ENCODE results near the gene XBP1. TPM values are rescaled to one million over a fixed set of nuclear protein-coding genes. Genes with fewer than 3 reads are reported as not detected.
"Not testable (repeated sequence)": the region's sequence is repeated elsewhere in the genome, so short reads cannot be mapped to it uniquely, and the experiment has no call there.

XBP1 gene
- total and polyA plus RNA-seq, 2 of the 13 experiments (the other 11 are each of a cell fraction or from before 2014, with no cell fraction given): 416 to 427 TPM

DNA sequence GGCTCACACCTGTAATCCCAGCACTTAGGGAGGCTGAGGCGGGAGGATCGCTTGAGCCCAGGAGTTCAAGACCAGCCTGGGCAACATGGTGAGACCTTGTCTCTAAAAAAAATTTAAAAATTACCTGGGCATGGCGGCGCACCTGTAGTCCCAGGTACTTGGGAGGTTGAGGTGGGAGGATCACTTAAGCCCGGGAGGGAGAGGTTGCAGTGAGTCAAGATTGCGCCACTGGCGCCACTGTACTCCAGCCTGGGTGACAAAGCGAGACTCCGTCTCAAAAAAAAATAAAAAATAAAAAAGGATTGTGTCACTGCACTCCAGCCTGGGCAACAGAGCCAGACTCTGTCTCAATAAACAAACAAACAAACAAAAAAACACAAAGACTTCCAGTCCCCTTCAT, 24.1 kb upstream of the XBP1 start:
- H3K9me3 ChIP-seq (ENCODE audit: low read length); H3K36me3 ChIP-seq (replicated peaks in 1 of 2; ENCODE audit: control insufficient read depth in 1 of 2, insufficient read depth in 2 of 2, low read length in 2 of 2); H3K4me2 ChIP-seq (ENCODE audit: low read depth, low read length); H3K79me2 ChIP-seq (ENCODE audit: insufficient read depth, low read length); CTCF ChIA-PET (ENCODE audit: low intra/inter-chr PET ratio, low total read pairs); H3K9ac ChIP-seq (ENCODE audit: insufficient read depth, low read depth, low read length); FAIRE-seq; H3K27me3 ChIP-seq (ENCODE audit: control insufficient read depth in 1 of 2, insufficient read depth in 2 of 2, low read length in 2 of 2); ATAC-seq; H3K4me3 ChIP-seq (replicated peaks in 1 of 3; ENCODE audit: insufficient read depth in 1 of 3, low read depth in 2 of 3, low read length in 3 of 3); H3K27ac ChIP-seq (ENCODE audit: extremely low read length, insufficient read depth, low read length); BruUV-seq (replicated peaks); H4K20me1 ChIP-seq (ENCODE audit: insufficient read depth, low read length); intact Hi-C loops (cut with micrococcal nuclease; ENCODE audit: unreplicated experiment); H2AFZ ChIP-seq (ENCODE audit: low read length); DNase-seq (ENCODE audit: low spot score): not testable (repeated sequence)
- peaks cover 67% of the 10 kb centered on the region for H3K4me1 ChIP-seq (ENCODE audit: insufficient read depth, low read length)
- POLR2A ChIA-PET: interaction anchor here (3.8 to 18.2 kb wide), 2 partner anchors 12 to 29 kb away, joined by 29 to 945 read pairs; partner anchors contain the start of gene XBP1
- in situ Hi-C loops (cut with HindIII; ENCODE audit: extremely low pct_ligation_motif_present, low pct_unique_long_range_greater_than_20kb): loop anchor here (10.0 kb wide), 1 partner anchor 220 kb away; no protein-coding TSS in a partner anchor
- WGBS (ENCODE audit: low lambda C conversion rate): 98% methylated on average over 9 of the region's 9 CpGs
- TF ChIP-seq, protein P1, sequence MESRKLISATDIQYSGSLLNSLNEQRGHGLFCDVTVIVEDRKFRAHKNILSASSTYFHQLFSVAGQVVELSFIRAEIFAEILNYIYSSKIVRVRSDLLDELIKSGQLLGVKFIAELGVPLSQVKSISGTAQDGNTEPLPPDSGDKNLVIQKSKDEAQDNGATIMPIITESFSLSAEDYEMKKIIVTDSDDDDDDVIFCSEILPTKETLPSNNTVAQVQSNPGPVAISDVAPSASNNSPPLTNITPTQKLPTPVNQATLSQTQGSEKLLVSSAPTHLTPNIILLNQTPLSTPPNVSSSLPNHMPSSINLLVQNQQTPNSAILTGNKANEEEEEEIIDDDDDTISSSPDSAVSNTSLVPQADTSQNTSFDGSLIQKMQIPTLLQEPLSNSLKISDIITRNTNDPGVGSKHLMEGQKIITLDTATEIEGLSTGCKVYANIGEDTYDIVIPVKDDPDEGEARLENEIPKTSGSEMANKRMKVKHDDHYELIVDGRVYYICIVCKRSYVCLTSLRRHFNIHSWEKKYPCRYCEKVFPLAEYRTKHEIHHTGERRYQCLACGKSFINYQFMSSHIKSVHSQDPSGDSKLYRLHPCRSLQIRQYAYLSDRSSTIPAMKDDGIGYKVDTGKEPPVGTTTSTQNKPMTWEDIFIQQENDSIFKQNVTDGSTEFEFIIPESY (CRISPR knock-in tag; IDR thresholded peaks at IDR 0.05): 0 out of 2 replicates have a peak, but pooled peaks have one; percentile 55
- TF ChIP-seq HDAC1 (CRISPR knock-in tag; IDR thresholded peaks at IDR 0.05): 0 out of 2 replicates have a peak, but pooled peaks have one; percentile 25

DNA sequence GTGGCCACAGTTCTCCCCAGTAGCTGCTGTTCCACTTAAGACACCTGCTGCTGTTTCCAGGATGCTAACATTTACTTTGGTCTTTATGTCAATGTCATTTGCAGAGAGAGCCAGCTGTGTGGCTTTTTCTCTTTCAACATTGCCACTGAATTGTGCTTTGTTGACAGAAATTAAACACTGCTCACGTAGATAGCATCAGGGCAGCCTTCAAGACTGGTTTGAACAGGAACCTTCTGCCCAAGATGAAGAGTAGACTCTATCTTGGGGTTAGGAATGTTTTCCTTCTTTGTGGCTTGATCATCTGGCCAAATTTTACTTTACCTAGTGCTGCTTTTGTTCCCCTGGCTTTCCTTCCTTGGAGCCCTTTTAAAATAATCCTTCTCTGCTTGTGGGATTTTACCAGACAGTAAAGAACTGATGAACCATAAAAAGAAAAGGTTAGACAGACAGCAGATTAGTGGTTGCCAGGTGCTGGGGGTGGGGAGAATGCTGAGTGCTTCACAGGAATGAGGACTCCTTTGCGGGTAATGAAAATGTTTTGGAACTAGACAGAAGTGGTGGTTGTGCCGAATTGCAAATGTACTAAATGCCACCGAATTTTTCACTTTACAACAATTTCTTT, 22.7 kb upstream of the XBP1 start:
- H3K36me3 ChIP-seq (replicated peaks in 1 of 2; ENCODE audit: control insufficient read depth in 1 of 2, insufficient read depth in 2 of 2, low read length in 2 of 2): no peaks in the 10 kb centered on the region
- FAIRE-seq (peak; percentile 72), DNase-seq (ENCODE audit: low spot score) (peak; percentile 73), ATAC-seq (0 out of 3 replicates have a peak, but pooled peaks have one; percentile 10)
- no peaks in the 10 kb centered on the region for H3K9me3 ChIP-seq (ENCODE audit: low read length)
- H4K20me1 ChIP-seq (ENCODE audit: insufficient read depth, low read length): no peaks in the 10 kb centered on the region
- in situ Hi-C loops (cut with HindIII; ENCODE audit: extremely low pct_ligation_motif_present, low pct_unique_long_range_greater_than_20kb): loop anchor here (10.0 kb wide), 1 partner anchor 218 kb away; no protein-coding TSS in a partner anchor
- BruUV-seq (replicated peaks): no TSS peak
- H3K4me2 ChIP-seq (ENCODE audit: low read depth, low read length): peak overlapping the region; percentile 52
- 14% methylated on average over 4 of the region's 4 CpGs for WGBS (ENCODE audit: low lambda C conversion rate)
- ChIA-PET POLR2A (interaction anchor here (1.4 to 18.2 kb wide), 4 partner anchors 10 to 39 kb away, joined by 6 to 945 read pairs (median 18); partner anchors contain the start of gene XBP1), CTCF (ENCODE audit: low intra/inter-chr PET ratio, low total read pairs) (no interaction called here)
- no peaks in the 10 kb centered on the region for H3K27me3 ChIP-seq (ENCODE audit: control insufficient read depth in 1 of 2, insufficient read depth in 2 of 2, low read length in 2 of 2)
- no peak overlapping the region for H2AFZ ChIP-seq (ENCODE audit: low read length)
- H3K4me1 ChIP-seq (ENCODE audit: insufficient read depth, low read length): peaks cover 74% of the 10 kb centered on the region
- H3K9ac ChIP-seq (ENCODE audit: insufficient read depth, low read depth, low read length): peak overlapping the region; percentile 20
- H3K4me3 ChIP-seq (replicated peaks in 1 of 3; ENCODE audit: insufficient read depth in 1 of 3, low read depth in 2 of 3, low read length in 3 of 3): no peak overlapping the region; a peak in 1 of 6 replicates
- H3K27ac ChIP-seq (ENCODE audit: extremely low read length, insufficient read depth, low read length): peak overlapping the region; percentile 75
- intact Hi-C loops (cut with micrococcal nuclease; ENCODE audit: unreplicated experiment): loop anchor here (2.0 kb wide), 1 partner anchor 14 kb away; no protein-coding TSS in a partner anchor
- H3K79me2 ChIP-seq (ENCODE audit: insufficient read depth, low read length): peaks cover 2% of the 10 kb centered on the region
- TF ChIP-seq RXRB (CRISPR knock-in tag; IDR thresholded peaks at IDR 0.05; ENCODE audit: borderline replicate concordance) (peak; percentile 50; the same call in 1 of the 2 replicates), SOX6 (IDR thresholded peaks at IDR 0.05) (no peak), SOX6 (CRISPR knock-in tag; IDR thresholded peaks at IDR 0.05) (peak; percentile 84), BORCS8-MEF2B (CRISPR knock-in tag; IDR thresholded peaks at IDR 0.05) (no peak)
- TF ChIP-seq, protein P2, sequence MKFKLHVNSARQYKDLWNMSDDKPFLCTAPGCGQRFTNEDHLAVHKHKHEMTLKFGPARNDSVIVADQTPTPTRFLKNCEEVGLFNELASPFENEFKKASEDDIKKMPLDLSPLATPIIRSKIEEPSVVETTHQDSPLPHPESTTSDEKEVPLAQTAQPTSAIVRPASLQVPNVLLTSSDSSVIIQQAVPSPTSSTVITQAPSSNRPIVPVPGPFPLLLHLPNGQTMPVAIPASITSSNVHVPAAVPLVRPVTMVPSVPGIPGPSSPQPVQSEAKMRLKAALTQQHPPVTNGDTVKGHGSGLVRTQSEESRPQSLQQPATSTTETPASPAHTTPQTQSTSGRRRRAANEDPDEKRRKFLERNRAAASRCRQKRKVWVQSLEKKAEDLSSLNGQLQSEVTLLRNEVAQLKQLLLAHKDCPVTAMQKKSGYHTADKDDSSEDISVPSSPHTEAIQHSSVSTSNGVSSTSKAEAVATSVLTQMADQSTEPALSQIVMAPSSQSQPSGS (CRISPR knock-in tag; IDR thresholded peaks at IDR 0.05): 0 out of 2 replicates have a peak, but pooled peaks have one; percentile 53
- TF ChIP-seq, protein P3, sequence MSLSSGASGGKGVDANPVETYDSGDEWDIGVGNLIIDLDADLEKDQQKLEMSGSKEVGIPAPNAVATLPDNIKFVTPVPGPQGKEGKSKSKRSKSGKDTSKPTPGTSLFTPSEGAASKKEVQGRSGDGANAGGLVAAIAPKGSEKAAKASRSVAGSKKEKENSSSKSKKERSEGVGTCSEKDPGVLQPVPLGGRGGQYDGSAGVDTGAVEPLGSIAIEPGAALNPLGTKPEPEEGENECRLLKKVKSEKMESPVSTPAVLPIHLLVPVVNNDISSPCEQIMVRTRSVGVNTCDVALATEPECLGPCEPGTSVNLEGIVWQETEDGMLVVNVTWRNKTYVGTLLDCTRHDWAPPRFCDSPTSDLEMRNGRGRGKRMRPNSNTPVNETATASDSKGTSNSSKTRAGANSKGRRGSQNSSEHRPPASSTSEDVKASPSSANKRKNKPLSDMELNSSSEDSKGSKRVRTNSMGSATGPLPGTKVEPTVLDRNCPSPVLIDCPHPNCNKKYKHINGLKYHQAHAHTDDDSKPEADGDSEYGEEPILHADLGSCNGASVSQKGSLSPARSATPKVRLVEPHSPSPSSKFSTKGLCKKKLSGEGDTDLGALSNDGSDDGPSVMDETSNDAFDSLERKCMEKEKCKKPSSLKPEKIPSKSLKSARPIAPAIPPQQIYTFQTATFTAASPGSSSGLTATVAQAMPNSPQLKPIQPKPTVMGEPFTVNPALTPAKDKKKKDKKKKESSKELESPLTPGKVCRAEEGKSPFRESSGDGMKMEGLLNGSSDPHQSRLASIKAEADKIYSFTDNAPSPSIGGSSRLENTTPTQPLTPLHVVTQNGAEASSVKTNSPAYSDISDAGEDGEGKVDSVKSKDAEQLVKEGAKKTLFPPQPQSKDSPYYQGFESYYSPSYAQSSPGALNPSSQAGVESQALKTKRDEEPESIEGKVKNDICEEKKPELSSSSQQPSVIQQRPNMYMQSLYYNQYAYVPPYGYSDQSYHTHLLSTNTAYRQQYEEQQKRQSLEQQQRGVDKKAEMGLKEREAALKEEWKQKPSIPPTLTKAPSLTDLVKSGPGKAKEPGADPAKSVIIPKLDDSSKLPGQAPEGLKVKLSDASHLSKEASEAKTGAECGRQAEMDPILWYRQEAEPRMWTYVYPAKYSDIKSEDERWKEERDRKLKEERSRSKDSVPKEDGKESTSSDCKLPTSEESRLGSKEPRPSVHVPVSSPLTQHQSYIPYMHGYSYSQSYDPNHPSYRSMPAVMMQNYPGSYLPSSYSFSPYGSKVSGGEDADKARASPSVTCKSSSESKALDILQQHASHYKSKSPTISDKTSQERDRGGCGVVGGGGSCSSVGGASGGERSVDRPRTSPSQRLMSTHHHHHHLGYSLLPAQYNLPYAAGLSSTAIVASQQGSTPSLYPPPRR (CRISPR knock-in tag; IDR thresholded peaks at IDR 0.05; ENCODE audit: borderline replicate concordance): peak; percentile 67; the same call in 1 of the 2 replicates

Measured in HepG2 (cell line).